GM23338 (cell line): ENCODE measurements around the gene TBC1D8B. TPM values are rescaled to one million over a fixed set of nuclear protein-coding genes. Genes with fewer than 3 reads are reported as not detected.
A peak's percentile ranks its signal among the peaks of the same experiment; 100 is the strongest.

Experiments
- ATAC-seq: fragments of 200-7000 bp; cut with Tn5 transposase; 3 replicates; pipeline ENCODE4 v1.9.1; 2020
- DNase-seq: peaks from one replicate; pipeline ENCODE4 v3.0.0-alpha.2; 2015; ENCODE audit warnings: low spot score
- H2AFZ ChIP-seq: fragments of 200-600 bp; sonication (generic); 2 replicates; pipeline ENCODE4 v1.8.0; 2016; ENCODE audit warnings: antibody characterized with exemption, mild to moderate bottlenecking, moderate library complexity
- H3F3A ChIP-seq: fragments of 200-600 bp; sonication (generic); replicated peaks from 2 replicates; pipeline ENCODE4 v1.8.0; 2017; ENCODE audit warnings: antibody characterized with exemption, mixed run types, low read depth
- H3K27ac ChIP-seq: fragments of 200-600 bp; sonication (generic); 2 replicates; pipeline ENCODE4 v1.6.1; 2016; ENCODE audit warnings: low read depth
- H3K27me3 ChIP-seq: fragments of 200-600 bp; sonication (generic); 2 replicates; pipeline ENCODE4 v1.8.0; 2016; ENCODE audit warnings: mild to moderate bottlenecking, mixed run types, moderate library complexity; ENCODE audit not compliant: insufficient read depth
- H3K36me3 ChIP-seq: fragments of 200-600 bp; sonication (generic); 2 replicates; pipeline ENCODE4 v1.8.0; 2016; ENCODE audit warnings: mild to moderate bottlenecking; ENCODE audit not compliant: insufficient read depth
- H3K4me1 ChIP-seq: fragments of 200-600 bp; sonication (generic); 2 replicates; pipeline ENCODE4 v1.8.0; 2016; ENCODE audit warnings: mild to moderate bottlenecking, moderate library complexity; ENCODE audit not compliant: insufficient read depth
- H3K4me2 ChIP-seq: fragments of 200-600 bp; sonication (generic); 2 replicates; pipeline ENCODE4 v1.7.1; 2017; ENCODE audit warnings: mixed run types
- H3K4me3 ChIP-seq: fragments of 200-600 bp; sonication (generic); 2 replicates; pipeline ENCODE4 v1.6.1; 2016; ENCODE audit warnings: mixed run types
- H3K79me2 ChIP-seq: fragments of 200-600 bp; sonication (generic); replicated peaks from 2 replicates; pipeline ENCODE4 v1.8.0; 2017; ENCODE audit warnings: mild to moderate bottlenecking; ENCODE audit not compliant: insufficient read depth
- H3K9me2 ChIP-seq: fragments of 200-600 bp; sonication (generic); 2 replicates; pipeline ENCODE4 v1.8.0; 2017; ENCODE audit not compliant: insufficient read depth
- H4K20me1 ChIP-seq: fragments of 200-600 bp; sonication (generic); replicated peaks from 2 replicates; pipeline ENCODE4 v1.8.0; 2017; ENCODE audit warnings: mild to moderate bottlenecking; ENCODE audit not compliant: insufficient read depth
- H3K27ac Mint-ChIP-seq: 2 replicates; pipeline ENCODE4 v1.8.0; 2020; ENCODE audit warnings: inconsistent platforms, mild to moderate bottlenecking, moderate library complexity, mixed read lengths
- H3K27me3 Mint-ChIP-seq: 3 replicates; pipeline ENCODE4 v1.8.0; 2022; ENCODE audit warnings: low read depth, mild to moderate bottlenecking, moderate library complexity, mixed read lengths, inconsistent platforms; ENCODE audit not compliant: insufficient read depth, poor library complexity
- H3K36me3 Mint-ChIP-seq: 3 replicates; pipeline ENCODE4 v1.8.0; 2021; ENCODE audit warnings: low read depth, mild to moderate bottlenecking, inconsistent platforms, moderate library complexity, mixed read lengths
- H3K4me1 Mint-ChIP-seq: 3 replicates; pipeline ENCODE4 v1.8.0; 2020; ENCODE audit warnings: mild to moderate bottlenecking, inconsistent platforms, mixed read lengths
- H3K4me3 Mint-ChIP-seq: 3 replicates; pipeline ENCODE4 v1.8.0; 2021; ENCODE audit warnings: moderate library complexity, mild to moderate bottlenecking, inconsistent platforms, mixed read lengths
- H3K9me3 Mint-ChIP-seq: 3 replicates; pipeline ENCODE4 v1.8.0; 2020; ENCODE audit warnings: moderate library complexity, mild to moderate bottlenecking, inconsistent platforms, mixed read lengths
- EZH2 ChIP-seq: fragments of 200-600 bp; sonication (generic); IDR thresholded peaks from one replicate; pipeline ENCODE4 v1.8.0; 2017; ENCODE audit warnings: antibody characterized with exemption, mild to moderate bottlenecking, low read depth; ENCODE audit not compliant: unreplicated experiment
- ZNF114 ChIP-seq: fragments of 250-450 bp; sonication (Bioruptor Pico); IDR thresholded peaks from 2 replicates; pipeline ENCODE4 v1.5.0; 2020; ENCODE audit warnings: mild to moderate bottlenecking, moderate library complexity
- polyA plus RNA-seq: library from polyadenylated mRNA; unstranded; fragments of >200 nt; fragmentation: Nextera tagmentation; extraction: Ambion mirVana; gene quantifications from 2 replicates; pipeline ENCODE4 v1.2.1, GENCODE V29; 2016
- total RNA-seq: library from RNA; depleted of rRNA; stranded (reverse); fragments of >200 nt; shearing (Covaris generic); gene quantifications from 2 replicates; pipeline ENCODE4 v1.2.3, GENCODE V29; 2014
- TF ChIP-seq, protein P1 (sequence below), 2 experiments: fragments of 200-600 bp in 1 of 2; sonication (generic) in 1 of 2; conservative IDR thresholded peaks; 2 replicates each; pipeline versions ENCODE4 v1.5.1 to v1.6.1; 2016 to 2017; ENCODE audit warnings: antibody characterized with exemption in 2 of 2, low read depth in 2 of 2, mild to moderate bottlenecking in 2 of 2, moderate library complexity in 1 of 2
- TF ChIP-seq, protein P2 (sequence below): IDR thresholded peaks from 2 replicates; pipeline ENCODE4 v1.6.1; 2016; ENCODE audit warnings: antibody characterized with exemption
- TF ChIP-seq, protein P3 (sequence below): fragments of 250-450 bp; sonication (Bioruptor Pico); IDR thresholded peaks from 2 replicates; pipeline ENCODE4 v1.5.0; 2020; ENCODE audit warnings: mild to moderate bottlenecking, moderate library complexity

Gene TBC1D8B
- total and polyA plus RNA-seq, 2 experiments from 2014 or later, result 5.5 to 7.6 TPM

DNA sequence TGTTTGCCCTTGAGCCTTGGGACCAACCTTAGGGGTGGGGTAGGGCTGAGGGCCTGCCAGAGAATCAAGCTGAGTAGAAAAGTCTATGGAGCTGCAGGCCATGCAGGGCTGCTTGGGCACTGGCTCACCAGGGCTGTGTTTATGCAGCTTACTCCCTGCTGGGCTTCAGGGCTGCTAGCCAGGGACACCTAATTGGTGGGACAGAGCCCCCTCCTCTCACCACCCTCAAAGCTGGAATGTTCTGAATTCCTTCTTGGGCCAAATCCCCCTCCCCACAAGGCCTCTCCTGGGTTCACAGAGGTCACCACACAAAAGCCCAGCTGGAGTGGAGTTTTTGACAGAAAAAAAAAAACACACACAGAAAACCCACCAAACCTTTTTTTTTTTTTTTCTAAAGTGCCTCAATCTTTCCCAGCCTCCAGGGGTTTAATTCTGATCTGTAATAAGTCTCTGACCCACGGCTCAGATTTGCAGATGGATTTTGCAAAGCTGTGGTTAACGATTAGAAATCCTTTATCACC lies 117.5 kb downstream of the TBC1D8B start, which contains the start of gene CLDN2:
Gene CLDN2, plus strand, starts transcription at position 471 of the 521 bp plus-strand sequence. CDS start 7,827 bp downstream, outside the sequence.
- peak; percentile 98 for ATAC-seq
- peaks cover 8% of the 10 kb centered on the region for H3K4me1 Mint-ChIP-seq
- Histone ChIP-seq H3F3A (no peaks in the 10 kb centered on the region), H3K27ac (no peak within 1 kb of the TSS), H3K9me2 (no peaks in the 10 kb centered on the region), H3K4me3 (no peak within 1 kb of the TSS), H2AFZ (no peak within 1 kb of the TSS), H3K79me2 (no peaks in the 10 kb centered on the region), H3K4me1 (no peaks in the 10 kb centered on the region), H3K36me3 (no peaks in the 10 kb centered on the region), H3K27me3 (no peaks in the 10 kb centered on the region), H4K20me1 (no peaks in the 10 kb centered on the region), H3K4me2 (no peak within 1 kb of the TSS)
- no peaks in the 10 kb centered on the region for H3K9me3 Mint-ChIP-seq
- H3K4me3 Mint-ChIP-seq, result 0 out of 3 replicates have a peak within 1 kb of the TSS, but pooled peaks have one; percentile 12
- H3K27ac Mint-ChIP-seq, result no peak within 1 kb of the TSS
- DNase-seq, result peak; percentile 64
- peaks cover 5% of the 10 kb centered on the region for H3K27me3 Mint-ChIP-seq
- H3K36me3 Mint-ChIP-seq, result no peaks in the 10 kb centered on the region
- TF ChIP-seq, protein P1, sequence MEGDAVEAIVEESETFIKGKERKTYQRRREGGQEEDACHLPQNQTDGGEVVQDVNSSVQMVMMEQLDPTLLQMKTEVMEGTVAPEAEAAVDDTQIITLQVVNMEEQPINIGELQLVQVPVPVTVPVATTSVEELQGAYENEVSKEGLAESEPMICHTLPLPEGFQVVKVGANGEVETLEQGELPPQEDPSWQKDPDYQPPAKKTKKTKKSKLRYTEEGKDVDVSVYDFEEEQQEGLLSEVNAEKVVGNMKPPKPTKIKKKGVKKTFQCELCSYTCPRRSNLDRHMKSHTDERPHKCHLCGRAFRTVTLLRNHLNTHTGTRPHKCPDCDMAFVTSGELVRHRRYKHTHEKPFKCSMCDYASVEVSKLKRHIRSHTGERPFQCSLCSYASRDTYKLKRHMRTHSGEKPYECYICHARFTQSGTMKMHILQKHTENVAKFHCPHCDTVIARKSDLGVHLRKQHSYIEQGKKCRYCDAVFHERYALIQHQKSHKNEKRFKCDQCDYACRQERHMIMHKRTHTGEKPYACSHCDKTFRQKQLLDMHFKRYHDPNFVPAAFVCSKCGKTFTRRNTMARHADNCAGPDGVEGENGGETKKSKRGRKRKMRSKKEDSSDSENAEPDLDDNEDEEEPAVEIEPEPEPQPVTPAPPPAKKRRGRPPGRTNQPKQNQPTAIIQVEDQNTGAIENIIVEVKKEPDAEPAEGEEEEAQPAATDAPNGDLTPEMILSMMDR (conservative IDR thresholded peaks at IDR 0.05; ENCODE audit: low read depth in 2 of 2), result no peak
- TF ChIP-seq ZNF114 (CRISPR knock-in tag) (no peak), EZH2 (no peak)
- TF ChIP-seq, protein P2, sequence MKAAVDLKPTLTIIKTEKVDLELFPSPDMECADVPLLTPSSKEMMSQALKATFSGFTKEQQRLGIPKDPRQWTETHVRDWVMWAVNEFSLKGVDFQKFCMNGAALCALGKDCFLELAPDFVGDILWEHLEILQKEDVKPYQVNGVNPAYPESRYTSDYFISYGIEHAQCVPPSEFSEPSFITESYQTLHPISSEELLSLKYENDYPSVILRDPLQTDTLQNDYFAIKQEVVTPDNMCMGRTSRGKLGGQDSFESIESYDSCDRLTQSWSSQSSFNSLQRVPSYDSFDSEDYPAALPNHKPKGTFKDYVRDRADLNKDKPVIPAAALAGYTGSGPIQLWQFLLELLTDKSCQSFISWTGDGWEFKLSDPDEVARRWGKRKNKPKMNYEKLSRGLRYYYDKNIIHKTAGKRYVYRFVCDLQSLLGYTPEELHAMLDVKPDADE, result no peak
- TF ChIP-seq, protein P3, sequence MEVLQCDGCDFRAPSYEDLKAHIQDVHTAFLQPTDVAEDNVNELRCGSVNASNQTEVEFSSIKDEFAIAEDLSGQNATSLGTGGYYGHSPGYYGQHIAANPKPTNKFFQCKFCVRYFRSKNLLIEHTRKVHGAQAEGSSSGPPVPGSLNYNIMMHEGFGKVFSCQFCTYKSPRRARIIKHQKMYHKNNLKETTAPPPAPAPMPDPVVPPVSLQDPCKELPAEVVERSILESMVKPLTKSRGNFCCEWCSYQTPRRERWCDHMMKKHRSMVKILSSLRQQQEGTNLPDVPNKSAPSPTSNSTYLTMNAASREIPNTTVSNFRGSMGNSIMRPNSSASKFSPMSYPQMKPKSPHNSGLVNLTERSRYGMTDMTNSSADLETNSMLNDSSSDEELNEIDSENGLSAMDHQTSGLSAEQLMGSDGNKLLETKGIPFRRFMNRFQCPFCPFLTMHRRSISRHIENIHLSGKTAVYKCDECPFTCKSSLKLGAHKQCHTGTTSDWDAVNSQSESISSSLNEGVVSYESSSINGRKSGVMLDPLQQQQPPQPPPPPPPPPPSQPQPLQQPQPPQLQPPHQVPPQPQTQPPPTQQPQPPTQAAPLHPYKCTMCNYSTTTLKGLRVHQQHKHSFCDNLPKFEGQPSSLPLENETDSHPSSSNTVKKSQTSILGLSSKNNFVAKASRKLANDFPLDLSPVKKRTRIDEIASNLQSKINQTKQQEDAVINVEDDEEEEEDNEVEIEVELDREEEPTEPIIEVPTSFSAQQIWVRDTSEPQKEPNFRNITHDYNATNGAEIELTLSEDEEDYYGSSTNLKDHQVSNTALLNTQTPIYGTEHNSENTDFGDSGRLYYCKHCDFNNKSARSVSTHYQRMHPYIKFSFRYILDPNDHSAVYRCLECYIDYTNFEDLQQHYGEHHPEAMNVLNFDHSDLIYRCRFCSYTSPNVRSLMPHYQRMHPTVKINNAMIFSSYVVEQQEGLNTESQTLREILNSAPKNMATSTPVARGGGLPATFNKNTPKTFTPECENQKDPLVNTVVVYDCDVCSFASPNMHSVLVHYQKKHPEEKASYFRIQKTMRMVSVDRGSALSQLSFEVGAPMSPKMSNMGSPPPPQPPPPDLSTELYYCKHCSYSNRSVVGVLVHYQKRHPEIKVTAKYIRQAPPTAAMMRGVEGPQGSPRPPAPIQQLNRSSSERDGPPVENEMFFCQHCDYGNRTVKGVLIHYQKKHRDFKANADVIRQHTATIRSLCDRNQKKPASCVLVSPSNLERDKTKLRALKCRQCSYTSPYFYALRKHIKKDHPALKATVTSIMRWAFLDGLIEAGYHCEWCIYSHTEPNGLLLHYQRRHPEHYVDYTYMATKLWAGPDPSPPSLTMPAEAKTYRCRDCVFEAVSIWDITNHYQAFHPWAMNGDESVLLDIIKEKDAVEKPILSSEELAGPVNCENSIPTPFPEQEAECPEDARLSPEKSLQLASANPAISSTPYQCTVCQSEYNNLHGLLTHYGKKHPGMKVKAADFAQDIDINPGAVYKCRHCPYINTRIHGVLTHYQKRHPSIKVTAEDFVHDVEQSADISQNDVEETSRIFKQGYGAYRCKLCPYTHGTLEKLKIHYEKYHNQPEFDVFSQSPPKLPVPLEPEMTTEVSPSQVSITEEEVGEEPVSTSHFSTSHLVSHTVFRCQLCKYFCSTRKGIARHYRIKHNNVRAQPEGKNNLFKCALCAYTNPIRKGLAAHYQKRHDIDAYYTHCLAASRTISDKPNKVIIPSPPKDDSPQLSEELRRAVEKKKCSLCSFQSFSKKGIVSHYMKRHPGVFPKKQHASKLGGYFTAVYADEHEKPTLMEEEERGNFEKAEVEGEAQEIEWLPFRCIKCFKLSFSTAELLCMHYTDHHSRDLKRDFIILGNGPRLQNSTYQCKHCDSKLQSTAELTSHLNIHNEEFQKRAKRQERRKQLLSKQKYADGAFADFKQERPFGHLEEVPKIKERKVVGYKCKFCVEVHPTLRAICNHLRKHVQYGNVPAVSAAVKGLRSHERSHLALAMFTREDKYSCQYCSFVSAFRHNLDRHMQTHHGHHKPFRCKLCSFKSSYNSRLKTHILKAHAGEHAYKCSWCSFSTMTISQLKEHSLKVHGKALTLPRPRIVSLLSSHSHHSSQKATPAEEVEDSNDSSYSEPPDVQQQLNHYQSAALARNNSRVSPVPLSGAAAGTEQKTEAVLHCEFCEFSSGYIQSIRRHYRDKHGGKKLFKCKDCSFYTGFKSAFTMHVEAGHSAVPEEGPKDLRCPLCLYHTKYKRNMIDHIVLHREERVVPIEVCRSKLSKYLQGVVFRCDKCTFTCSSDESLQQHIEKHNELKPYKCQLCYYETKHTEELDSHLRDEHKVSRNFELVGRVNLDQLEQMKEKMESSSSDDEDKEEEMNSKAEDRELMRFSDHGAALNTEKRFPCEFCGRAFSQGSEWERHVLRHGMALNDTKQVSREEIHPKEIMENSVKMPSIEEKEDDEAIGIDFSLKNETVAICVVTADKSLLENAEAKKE (CRISPR knock-in tag), result peak; percentile 43; the same call in 1 of the 2 replicates
